ENCODE data around the gene USP32.

The USP32 gene

DNA sequence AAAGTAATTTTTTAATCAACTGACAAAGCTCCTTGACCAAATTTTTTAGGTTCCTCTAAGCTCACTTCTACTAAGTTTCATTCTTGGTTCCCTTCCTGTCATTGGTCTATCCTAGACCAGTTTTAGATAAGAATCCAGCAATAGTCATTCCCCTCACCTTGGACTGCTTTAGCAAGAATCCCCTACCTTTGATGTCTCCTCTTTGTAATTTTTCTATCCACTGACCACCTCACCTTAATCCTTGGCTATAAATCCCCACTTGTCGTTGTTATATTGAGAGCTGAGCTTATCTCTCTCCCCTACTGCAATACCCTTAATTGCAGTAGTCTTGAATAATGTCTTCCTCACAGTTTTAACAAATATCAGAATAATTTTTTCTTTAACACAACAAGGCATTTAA, 107.2 kb downstream of the USP32 start:
- no peaks in the 10 kb centered on the region for H3K27me3 ChIP-seq (ENCODE audit: insufficient read depth, low read length)
- TF ChIP-seq EZH2 (IDR thresholded peaks at IDR 0.05; ENCODE audit: borderline replicate concordance, low read length), result no peak
- TF ChIP-seq, protein P1, sequence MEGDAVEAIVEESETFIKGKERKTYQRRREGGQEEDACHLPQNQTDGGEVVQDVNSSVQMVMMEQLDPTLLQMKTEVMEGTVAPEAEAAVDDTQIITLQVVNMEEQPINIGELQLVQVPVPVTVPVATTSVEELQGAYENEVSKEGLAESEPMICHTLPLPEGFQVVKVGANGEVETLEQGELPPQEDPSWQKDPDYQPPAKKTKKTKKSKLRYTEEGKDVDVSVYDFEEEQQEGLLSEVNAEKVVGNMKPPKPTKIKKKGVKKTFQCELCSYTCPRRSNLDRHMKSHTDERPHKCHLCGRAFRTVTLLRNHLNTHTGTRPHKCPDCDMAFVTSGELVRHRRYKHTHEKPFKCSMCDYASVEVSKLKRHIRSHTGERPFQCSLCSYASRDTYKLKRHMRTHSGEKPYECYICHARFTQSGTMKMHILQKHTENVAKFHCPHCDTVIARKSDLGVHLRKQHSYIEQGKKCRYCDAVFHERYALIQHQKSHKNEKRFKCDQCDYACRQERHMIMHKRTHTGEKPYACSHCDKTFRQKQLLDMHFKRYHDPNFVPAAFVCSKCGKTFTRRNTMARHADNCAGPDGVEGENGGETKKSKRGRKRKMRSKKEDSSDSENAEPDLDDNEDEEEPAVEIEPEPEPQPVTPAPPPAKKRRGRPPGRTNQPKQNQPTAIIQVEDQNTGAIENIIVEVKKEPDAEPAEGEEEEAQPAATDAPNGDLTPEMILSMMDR (IDR thresholded peaks at IDR 0.05; ENCODE audit: low read length), result no peak
- H2AFZ ChIP-seq (ENCODE audit: low read length), result no peak overlapping the region
- no peak overlapping the region for H3K27ac ChIP-seq (ENCODE audit: low read depth, low read length, poor library complexity, severe bottlenecking)
- H3K4me2 ChIP-seq (ENCODE audit: low read length), result no peak overlapping the region
- H3K9me2 ChIP-seq (ENCODE audit: low read depth, low read length), result no peaks in the 10 kb centered on the region
- no peaks in the 10 kb centered on the region for H3K9me3 ChIP-seq (ENCODE audit: low read length)
- H3K4me3 ChIP-seq (ENCODE audit: low read depth, low read length, poor library complexity, severe bottlenecking), result no peak overlapping the region
- no peak overlapping the region for H3K9ac ChIP-seq (ENCODE audit: low read length)
- no peaks in the 10 kb centered on the region for H3K79me2 ChIP-seq (ENCODE audit: insufficient read depth, low read length)
- H3K36me3 ChIP-seq (ENCODE audit: insufficient read depth, low read length), result 0 out of 2 replicates have a peak, but pooled peaks cover 6% of the 10 kb centered on the region
- no peaks in the 10 kb centered on the region for H3K4me1 ChIP-seq (ENCODE audit: insufficient read depth, low read length, severe bottlenecking)
- no peaks in the 10 kb centered on the region for H4K20me1 ChIP-seq (ENCODE audit: insufficient read depth, low read length)
- H3F3A ChIP-seq (ENCODE audit: insufficient read depth, low read length), result no peaks in the 10 kb centered on the region; the same call in 1 of the 2 replicates

DNA sequence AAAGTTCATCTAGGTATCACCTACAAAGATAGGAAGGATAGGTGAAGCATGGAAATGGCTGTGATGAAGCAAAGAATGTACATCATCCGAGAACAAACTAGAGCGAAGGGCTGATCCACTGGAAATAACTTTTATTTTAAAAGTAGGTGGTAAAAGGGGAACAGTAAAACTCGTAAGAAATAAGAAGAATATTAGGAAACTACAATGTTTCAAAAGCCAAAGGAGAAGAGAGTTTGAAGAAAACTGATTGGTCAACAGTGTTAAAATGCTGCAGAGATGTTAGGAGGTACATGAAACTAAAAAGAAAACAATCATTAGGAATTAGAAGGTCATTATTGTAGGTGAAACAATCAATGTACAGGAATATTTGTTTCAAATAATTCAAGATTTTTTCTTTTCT, 108.1 kb downstream of the USP32 start:
- no peak overlapping the region for H3K9ac ChIP-seq (ENCODE audit: low read length)
- no peaks in the 10 kb centered on the region for H3K9me3 ChIP-seq (ENCODE audit: low read length)

DNA sequence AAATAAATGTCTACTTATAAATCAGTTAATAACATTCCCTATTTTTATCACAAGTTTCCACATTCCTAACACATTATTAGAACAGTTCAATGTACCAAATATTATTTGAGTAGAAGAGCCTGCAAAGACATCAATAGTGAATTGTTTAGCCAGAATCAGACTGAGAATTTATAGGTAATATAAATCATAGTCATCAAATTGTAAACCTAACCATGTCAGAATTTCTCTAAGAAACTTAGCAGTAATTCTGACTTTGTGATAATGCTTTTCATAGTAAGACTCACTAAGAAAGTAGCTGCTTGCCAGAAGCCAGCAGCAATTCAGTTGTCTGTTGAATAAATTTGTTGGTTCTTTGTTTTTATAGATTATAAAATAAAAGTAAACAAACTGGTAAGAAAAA, 111.3 kb downstream of the USP32 start:
- Histone ChIP-seq H3K36me3 (ENCODE audit: insufficient read depth, low read length) (no peaks in the 10 kb centered on the region), H3K79me2 (ENCODE audit: insufficient read depth, low read length) (no peaks in the 10 kb centered on the region), H3K9ac (ENCODE audit: low read length) (no peak overlapping the region), H3K4me3 (ENCODE audit: low read depth, low read length, poor library complexity, severe bottlenecking) (no peak overlapping the region), H3K4me2 (ENCODE audit: low read length) (no peak overlapping the region), H2AFZ (ENCODE audit: low read length) (no peak overlapping the region), H3F3A (ENCODE audit: insufficient read depth, low read length) (no peaks in the 10 kb centered on the region; the same call in 1 of the 2 replicates), H3K9me3 (ENCODE audit: low read length) (no peaks in the 10 kb centered on the region), H4K20me1 (ENCODE audit: insufficient read depth, low read length) (no peaks in the 10 kb centered on the region), H3K27ac (ENCODE audit: low read depth, low read length, poor library complexity, severe bottlenecking) (no peak overlapping the region), H3K9me2 (ENCODE audit: low read depth, low read length) (no peaks in the 10 kb centered on the region), H3K4me1 (ENCODE audit: insufficient read depth, low read length, severe bottlenecking) (no peaks in the 10 kb centered on the region), H3K27me3 (ENCODE audit: insufficient read depth, low read length) (no peaks in the 10 kb centered on the region)
- no peak for TF ChIP-seq EZH2 (IDR thresholded peaks at IDR 0.05; ENCODE audit: borderline replicate concordance, low read length)
- TF ChIP-seq, protein P1 (IDR thresholded peaks at IDR 0.05; ENCODE audit: low read length), result no peak

More for the DNA sequence above, 108.1 kb downstream of the USP32 start:
- H3K4me3 ChIP-seq (ENCODE audit: low read depth, low read length, poor library complexity, severe bottlenecking), result no peak overlapping the region
- H4K20me1 ChIP-seq (ENCODE audit: insufficient read depth, low read length), result no peaks in the 10 kb centered on the region
- H3K9me2 ChIP-seq (ENCODE audit: low read depth, low read length), result no peaks in the 10 kb centered on the region
- no peak overlapping the region for H3K4me2 ChIP-seq (ENCODE audit: low read length)
- no peak for TF ChIP-seq EZH2 (IDR thresholded peaks at IDR 0.05; ENCODE audit: borderline replicate concordance, low read length)
- TF ChIP-seq, protein P1 (IDR thresholded peaks at IDR 0.05; ENCODE audit: low read length), result no peak
- no peaks in the 10 kb centered on the region for H3K79me2 ChIP-seq (ENCODE audit: insufficient read depth, low read length)
- no peaks in the 10 kb centered on the region for H3K4me1 ChIP-seq (ENCODE audit: insufficient read depth, low read length, severe bottlenecking)
- H3F3A ChIP-seq (ENCODE audit: insufficient read depth, low read length), result no peaks in the 10 kb centered on the region; the same call in 1 of the 2 replicates
- no peaks in the 10 kb centered on the region for H3K27me3 ChIP-seq (ENCODE audit: insufficient read depth, low read length)
- no peak overlapping the region for H2AFZ ChIP-seq (ENCODE audit: low read length)
- H3K36me3 ChIP-seq (ENCODE audit: insufficient read depth, low read length), result 0 out of 2 replicates have a peak, but pooled peaks cover 6% of the 10 kb centered on the region
- H3K27ac ChIP-seq (ENCODE audit: low read depth, low read length, poor library complexity, severe bottlenecking), result no peak overlapping the region

All from OCI-LY1 (cell line).